Measurements from ENCODE around the gene RASGRP1. TPM values are rescaled to one million over a fixed set of nuclear protein-coding genes. Genes with fewer than 3 reads are reported as not detected.

The RASGRP1 gene
- total RNA-seq, 2 experiments from 2014 or later = 105 to 106 TPM

- Mint-ChIP-seq H3K4me3 (peak overlapping the region; percentile 64), H3K9me3 (peaks cover 2% of the 10 kb centered on the region), H3K36me3 (ENCODE audit: low read depth) (peaks cover 78% of the 10 kb centered on the region), H3K4me1 (ENCODE audit: low read depth) (peaks cover 94% of the 10 kb centered on the region), H3K27me3 (no peaks in the 10 kb centered on the region), H3K27ac (peak overlapping the region; percentile 97)
- DNase-seq = peak; percentile 72
- intact Hi-C loops (cut with micrococcal nuclease) = loop anchor here (1.0 to 2.0 kb wide), 2 partner anchors 9 to 18 kb away; no protein-coding TSS in a partner anchor
- ChIA-PET POLR2A (interaction anchor here (0.8 to 2.6 kb wide), 6 partner anchors 8 to 149 kb away, joined by 3 to 11 read pairs (median 4); partner anchors contain the start of gene RASGRP1), CTCF (interaction anchor here (1.5 to 1.6 kb wide), 2 partner anchors 16 to 150 kb away, joined by 3 to 5 read pairs; no protein-coding TSS in a partner anchor)
- ATAC-seq = peak; percentile 76
- TF ChIP-seq, protein P1, sequence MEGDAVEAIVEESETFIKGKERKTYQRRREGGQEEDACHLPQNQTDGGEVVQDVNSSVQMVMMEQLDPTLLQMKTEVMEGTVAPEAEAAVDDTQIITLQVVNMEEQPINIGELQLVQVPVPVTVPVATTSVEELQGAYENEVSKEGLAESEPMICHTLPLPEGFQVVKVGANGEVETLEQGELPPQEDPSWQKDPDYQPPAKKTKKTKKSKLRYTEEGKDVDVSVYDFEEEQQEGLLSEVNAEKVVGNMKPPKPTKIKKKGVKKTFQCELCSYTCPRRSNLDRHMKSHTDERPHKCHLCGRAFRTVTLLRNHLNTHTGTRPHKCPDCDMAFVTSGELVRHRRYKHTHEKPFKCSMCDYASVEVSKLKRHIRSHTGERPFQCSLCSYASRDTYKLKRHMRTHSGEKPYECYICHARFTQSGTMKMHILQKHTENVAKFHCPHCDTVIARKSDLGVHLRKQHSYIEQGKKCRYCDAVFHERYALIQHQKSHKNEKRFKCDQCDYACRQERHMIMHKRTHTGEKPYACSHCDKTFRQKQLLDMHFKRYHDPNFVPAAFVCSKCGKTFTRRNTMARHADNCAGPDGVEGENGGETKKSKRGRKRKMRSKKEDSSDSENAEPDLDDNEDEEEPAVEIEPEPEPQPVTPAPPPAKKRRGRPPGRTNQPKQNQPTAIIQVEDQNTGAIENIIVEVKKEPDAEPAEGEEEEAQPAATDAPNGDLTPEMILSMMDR (IDR thresholded peaks at IDR 0.05) = no peak
Observed at GRCh38 chr15:38539008-38539343, 25.6 kb downstream of the RASGRP1 start.

DNA sequence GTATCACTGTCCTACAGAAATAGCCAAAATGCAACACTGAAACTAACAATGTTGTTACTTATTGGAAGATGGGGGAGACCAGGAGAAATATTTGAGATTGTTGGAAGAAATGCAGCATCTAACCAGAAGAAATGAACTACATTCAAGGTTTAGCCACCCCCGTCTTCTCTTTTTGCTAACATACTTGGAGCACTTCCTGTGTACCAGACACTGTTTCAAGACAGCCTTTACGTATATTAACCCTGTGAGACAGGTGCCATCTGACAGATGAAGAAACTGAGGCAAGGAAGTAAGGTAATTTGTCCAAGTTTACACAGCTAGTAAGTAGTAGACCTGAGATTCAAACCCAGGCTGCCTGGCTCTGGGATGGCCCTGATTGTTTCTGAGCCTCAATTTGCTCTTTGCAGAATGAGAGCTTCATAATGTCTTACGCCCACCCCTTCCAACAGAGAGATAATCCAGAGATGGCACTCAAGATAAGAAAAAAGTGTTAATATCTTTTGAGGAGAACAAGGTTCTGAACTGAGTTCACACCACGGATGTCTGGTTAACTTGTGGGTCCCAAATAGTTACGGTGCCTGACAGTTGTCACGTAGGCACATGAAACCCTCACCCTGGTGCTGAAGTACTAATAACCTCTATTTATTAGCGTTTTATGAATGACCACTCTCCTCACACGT, 26.1 kb downstream of the RASGRP1 start:
- POLR2A ChIA-PET = interaction anchor here (1.0 to 2.6 kb wide), 8 partner anchors 9 to 149 kb away, joined by 3 to 11 read pairs (median 4); partner anchors contain the start of gene RASGRP1
- Mint-ChIP-seq H3K4me3 (peak overlapping the region; percentile 64), H3K4me1 (ENCODE audit: low read depth) (peaks cover 94% of the 10 kb centered on the region), H3K9me3 (peaks cover 2% of the 10 kb centered on the region), H3K27me3 (no peaks in the 10 kb centered on the region), H3K36me3 (ENCODE audit: low read depth) (peaks cover 78% of the 10 kb centered on the region), H3K27ac (peak overlapping the region; percentile 97)
- CTCF ChIA-PET = interaction anchor here (0.9 to 1.6 kb wide), 6 partner anchors 15 to 162 kb away, joined by 3 to 6 read pairs (median 4); no protein-coding TSS in a partner anchor
- intact Hi-C loops (cut with micrococcal nuclease) = loop anchor here (1.0 to 2.0 kb wide), 2 partner anchors 8 to 18 kb away; no protein-coding TSS in a partner anchor
- DNase-seq (peak; percentile 68), ATAC-seq (peak; percentile 63)
- TF ChIP-seq, protein P1 (IDR thresholded peaks at IDR 0.05) = no peak

DNA sequence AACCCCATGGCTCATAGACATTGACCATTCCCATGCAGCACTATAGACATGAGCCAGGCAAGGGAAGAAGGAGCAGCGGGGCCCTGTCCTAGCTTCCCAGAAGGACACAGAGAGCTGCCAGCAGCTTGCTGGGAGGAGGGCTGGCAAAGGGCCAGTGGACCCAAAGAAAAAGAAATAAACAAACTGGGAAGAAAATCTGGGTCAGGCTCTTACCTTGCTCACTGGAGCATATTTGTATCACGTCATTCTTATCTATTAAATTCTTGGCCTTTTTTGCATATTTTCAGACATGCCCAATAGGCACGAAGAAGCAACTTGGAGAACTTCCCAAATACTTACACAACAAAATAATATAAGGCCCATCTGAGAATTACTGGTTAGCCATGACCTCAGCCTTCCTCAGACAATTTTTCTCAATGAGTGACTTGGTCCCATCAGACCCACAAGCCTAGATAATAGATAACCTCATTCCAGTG, 28.4 kb downstream of the RASGRP1 start:
- Mint-ChIP-seq H3K4me1 (ENCODE audit: low read depth) (peaks cover 98% of the 10 kb centered on the region), H3K36me3 (ENCODE audit: low read depth) (peaks cover 86% of the 10 kb centered on the region), H3K27me3 (no peaks in the 10 kb centered on the region), H3K4me3 (no peak overlapping the region), H3K27ac (peak overlapping the region; percentile 97), H3K9me3 (peaks cover 2% of the 10 kb centered on the region)
- TF ChIP-seq, protein P1 (IDR thresholded peaks at IDR 0.05) = no peak
- intact Hi-C loops (cut with micrococcal nuclease) = no loop called here
- ChIA-PET CTCF (interaction anchor here (1.3 to 7.5 kb wide), 4 partner anchors 8 to 152 kb away, joined by 3 to 68 read pairs (median 5); no protein-coding TSS in a partner anchor), POLR2A (interaction anchor here (2.4 kb wide), 1 partner anchor 153 kb away, joined by 16 read pairs; no protein-coding TSS in a partner anchor)
- ATAC-seq (no peak), DNase-seq (no peak)

GRCh38 chr15:38535491-38536200, 29.0 kb downstream of the RASGRP1 start:
- Mint-ChIP-seq H3K27me3 (no peaks in the 10 kb centered on the region), H3K4me1 (ENCODE audit: low read depth) (peaks cover 99% of the 10 kb centered on the region), H3K4me3 (no peak overlapping the region), H3K9me3 (peaks cover 2% of the 10 kb centered on the region), H3K27ac (peak overlapping the region; percentile 97), H3K36me3 (ENCODE audit: low read depth) (peaks cover 87% of the 10 kb centered on the region)
- ChIA-PET POLR2A (interaction anchor here (0.7 to 2.4 kb wide), 6 partner anchors 10 to 154 kb away, joined by 3 to 16 read pairs (median 4); no protein-coding TSS in a partner anchor), CTCF (interaction anchor here (0.8 to 7.5 kb wide), 6 partner anchors 8 to 152 kb away, joined by 3 to 68 read pairs (median 4); no protein-coding TSS in a partner anchor)
- ATAC-seq (no peak), DNase-seq (no peak)
- intact Hi-C loops (cut with micrococcal nuclease) = no loop called here
- TF ChIP-seq, protein P1 (IDR thresholded peaks at IDR 0.05) = no peak
